NT2/D1 (cell line): ENCODE measurements around the gene PADI2.

Source experiments
- SUZ12 ChIP-seq: IDR thresholded peaks from 2 replicates; pipeline ENCODE4 v1.6.1; 2011; ENCODE audit not compliant: insufficient read length, insufficient read depth; ENCODE audit errors: extremely low read depth
- YY1 ChIP-seq: IDR thresholded peaks from 2 replicates; pipeline ENCODE4 v1.6.1; 2011; ENCODE audit not compliant: insufficient read length, insufficient read depth
- ZNF274 ChIP-seq: IDR thresholded peaks from 2 replicates; pipeline ENCODE4 v1.6.1; 2011; ENCODE audit warnings: mild to moderate bottlenecking, low read depth, low read length

DNA sequence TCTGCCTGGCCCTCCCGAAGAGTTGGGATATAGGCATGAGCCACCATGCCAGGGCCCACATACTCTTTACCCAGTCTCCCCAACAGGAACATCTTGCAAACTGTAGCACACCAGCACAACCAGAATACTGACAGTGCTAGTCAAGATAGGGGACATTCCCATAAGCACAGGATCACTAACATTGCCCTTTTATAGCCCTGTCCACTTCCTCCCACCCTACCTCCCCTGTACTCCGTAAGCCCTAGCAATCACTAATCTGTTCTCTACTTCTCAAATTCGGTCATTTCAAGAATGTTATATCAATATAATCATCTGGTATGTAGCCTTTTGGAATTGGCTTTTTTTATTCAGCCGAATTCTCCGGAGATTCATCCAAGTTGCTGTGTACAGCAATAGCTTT is 71.3 kb downstream of the PADI2 start:
- TF ChIP-seq YY1 (no peak), SUZ12 (no peak), ZNF274 (no peak)
